ACC112 (cell line): ENCODE data around the gene SMAD7.

Source experiments
- H2AFZ ChIP-seq: fragments of 200-600 bp; sonication (generic); one replicate; pipeline ENCODE4 v1.6.0; 2017; ENCODE audit warnings: antibody characterized with exemption, low read length; ENCODE audit not compliant: unreplicated experiment
- H3K27ac ChIP-seq: fragments of 200-600 bp; sonication (generic); 2 replicates; pipeline ENCODE4 v1.5.1; 2014; ENCODE audit warnings: low read depth, mild to moderate bottlenecking, antibody characterized with exemption, low read length, moderate library complexity
- H3K27me3 ChIP-seq: fragments of 200-600 bp; sonication (generic); 2 replicates; pipeline ENCODE4 v1.6.1; 2014; ENCODE audit warnings: mild to moderate bottlenecking, antibody characterized with exemption, low read length, moderate library complexity, mixed read lengths; ENCODE audit not compliant: insufficient read depth
- H3K36me3 ChIP-seq: fragments of 200-600 bp; sonication (generic); 2 replicates; pipeline ENCODE4 v1.6.1; 2016; ENCODE audit warnings: mild to moderate bottlenecking, antibody characterized with exemption, low read length, moderate library complexity, mixed read lengths; ENCODE audit not compliant: insufficient read depth
- H3K4me1 ChIP-seq: fragments of 200-600 bp; sonication (generic); one replicate; pipeline ENCODE4 v1.6.1; 2016; ENCODE audit warnings: low read length, mixed read lengths; ENCODE audit not compliant: insufficient read depth, unreplicated experiment, control insufficient read depth
- H3K4me3 ChIP-seq: fragments of 200-600 bp; sonication (generic); 2 replicates; pipeline ENCODE4 v1.5.1; 2014; ENCODE audit warnings: mild to moderate bottlenecking, low read depth, low read length
- H3K79me2 ChIP-seq: fragments of 200-600 bp; sonication (generic); one replicate; pipeline ENCODE4 v1.6.0; 2016; ENCODE audit warnings: low read length; ENCODE audit not compliant: control insufficient read depth, unreplicated experiment, insufficient read depth

Gene SMAD7

DNA sequence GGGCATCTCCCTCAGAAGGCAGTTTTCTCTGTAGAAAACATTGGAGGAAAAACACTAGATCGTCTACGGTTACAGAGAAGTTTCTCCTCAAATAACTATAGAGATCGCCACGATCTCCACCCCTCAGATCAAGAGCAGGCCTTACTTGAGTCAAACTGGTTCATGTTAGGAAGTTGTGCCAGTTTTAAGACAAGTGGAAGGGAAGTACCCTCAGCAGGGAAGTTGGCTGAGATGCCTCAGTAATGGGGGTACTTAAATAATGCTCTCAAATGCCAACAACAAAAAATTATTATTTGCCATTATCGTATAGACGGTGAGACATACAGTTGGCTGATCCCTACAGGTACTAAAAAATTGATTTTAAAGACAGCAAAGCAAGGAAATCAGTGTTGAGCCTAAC lies 8.2 kb upstream of the SMAD7 start:
- Histone ChIP-seq H3K27ac (no peak overlapping the region), H3K4me1 (peaks cover 63% of the 10 kb centered on the region), H3K4me3 (no peak overlapping the region)

GRCh38 chr18:48957616-48958015 lies 6.9 kb upstream of the SMAD7 start:
- Histone ChIP-seq H3K4me1 (peaks cover 54% of the 10 kb centered on the region), H3K27me3 (no peaks in the 10 kb centered on the region), H2AFZ (no peak overlapping the region), H3K4me3 (no peak overlapping the region), H3K79me2 (no peaks in the 10 kb centered on the region), H3K36me3 (no peaks in the 10 kb centered on the region), H3K27ac (peak overlapping the region; percentile 88)

More for the DNA sequence above, 8.2 kb upstream of the SMAD7 start:
- no peaks in the 10 kb centered on the region for H3K27me3 ChIP-seq
- no peak overlapping the region for H2AFZ ChIP-seq
- no peaks in the 10 kb centered on the region for H3K36me3 ChIP-seq
- H3K79me2 ChIP-seq = no peaks in the 10 kb centered on the region

GRCh38 chr18:48957136-48957535 lies 6.4 kb upstream of the SMAD7 start:
- Histone ChIP-seq H2AFZ (no peak overlapping the region), H3K4me3 (peak overlapping the region; percentile 16; the same call in 1 of the 2 replicates), H3K79me2 (no peaks in the 10 kb centered on the region), H3K27me3 (no peaks in the 10 kb centered on the region), H3K27ac (peak overlapping the region; percentile 88), H3K36me3 (no peaks in the 10 kb centered on the region), H3K4me1 (peaks cover 53% of the 10 kb centered on the region)

- Histone ChIP-seq H3K79me2 (peaks cover 4% of the 10 kb centered on the region), H3K27ac (peak overlapping the region; percentile 88), H3K4me1 (peaks cover 53% of the 10 kb centered on the region), H3K27me3 (no peaks in the 10 kb centered on the region), H2AFZ (peak overlapping the region; percentile 96), H3K36me3 (no peaks in the 10 kb centered on the region), H3K4me3 (peak overlapping the region; percentile 16; the same call in 1 of the 2 replicates)
These were observed 5.6 kb upstream of the SMAD7 start for GRCh38 chr18:48956356-48956755.

DNA sequence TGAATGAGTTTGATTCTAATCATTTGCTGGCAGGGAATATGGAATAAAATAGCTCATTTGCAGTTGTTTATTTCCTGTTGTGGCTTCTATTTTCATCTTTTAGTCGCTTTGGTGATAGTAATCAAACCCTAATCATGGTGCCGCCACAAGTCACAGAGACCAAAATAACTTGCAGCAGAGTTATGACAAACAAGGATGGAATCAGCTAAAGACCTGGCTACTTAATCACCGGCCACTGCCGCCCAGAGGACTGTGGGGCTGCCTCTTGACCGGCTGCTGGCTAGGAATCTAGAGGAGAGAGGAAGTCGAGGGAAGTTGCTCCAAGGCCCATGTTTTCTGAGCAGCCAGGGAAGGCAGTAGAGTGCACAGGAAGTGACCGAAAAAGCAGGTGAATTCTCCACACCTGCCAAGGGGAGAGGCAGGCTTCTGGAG lies 5.1 kb upstream of the SMAD7 start:
- Histone ChIP-seq H3K79me2 (peaks cover 10% of the 10 kb centered on the region), H3K27me3 (no peaks in the 10 kb centered on the region), H3K4me1 (peaks cover 51% of the 10 kb centered on the region), H3K4me3 (0 out of 2 replicates have a peak overlapping the region, but pooled peaks have one; percentile 6), H2AFZ (peak overlapping the region; percentile 96), H3K36me3 (no peaks in the 10 kb centered on the region), H3K27ac (peak overlapping the region; percentile 88)

GRCh38 chr18:48954886-48955819 lies 4.4 kb upstream of the SMAD7 start:
- Histone ChIP-seq H3K79me2 (peaks cover 16% of the 10 kb centered on the region), H3K4me1 (peaks cover 44% of the 10 kb centered on the region), H3K27me3 (no peaks in the 10 kb centered on the region), H2AFZ (peak overlapping the region; percentile 96), H3K36me3 (no peaks in the 10 kb centered on the region), H3K27ac (peak overlapping the region; percentile 88), H3K4me3 (0 out of 2 replicates have a peak overlapping the region, but pooled peaks have one; percentile 6)

DNA sequence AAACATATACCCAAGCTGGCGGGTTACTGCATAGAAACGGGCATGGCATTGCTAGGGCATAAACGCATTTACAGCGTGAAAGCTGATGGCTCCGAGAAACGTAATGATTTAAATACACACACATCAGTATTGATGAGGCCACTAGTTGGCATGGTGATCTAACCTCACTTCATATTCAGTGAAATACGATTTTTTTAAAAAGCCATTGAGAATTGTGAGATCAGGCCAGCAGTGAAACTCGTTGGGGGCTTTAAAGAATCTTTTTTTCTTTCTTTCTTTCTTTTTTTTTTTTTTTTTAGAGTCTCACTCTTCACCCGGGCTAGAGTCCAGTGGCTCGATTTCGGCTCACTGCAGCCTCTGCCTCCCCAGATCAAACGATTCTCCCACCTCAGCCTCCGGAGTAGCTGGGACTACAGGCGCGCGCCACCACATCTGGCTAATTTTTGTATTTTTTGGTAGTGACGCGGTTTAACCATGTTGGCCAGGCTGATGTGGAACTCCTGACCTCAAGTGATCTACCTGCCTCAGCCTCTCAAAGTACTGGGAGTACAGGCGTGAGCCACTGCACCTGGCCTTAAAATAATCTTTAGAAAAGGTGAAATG lies 2.4 kb upstream of the SMAD7 start:
- H3K4me3 ChIP-seq = peak overlapping the region; percentile 83
- H3K36me3 ChIP-seq = no peaks in the 10 kb centered on the region
- peaks cover 36% of the 10 kb centered on the region for H3K79me2 ChIP-seq
- H2AFZ ChIP-seq = peak overlapping the region; percentile 80
- H3K4me1 ChIP-seq = peaks cover 38% of the 10 kb centered on the region
- peak overlapping the region; percentile 93 for H3K27ac ChIP-seq
- H3K27me3 ChIP-seq = no peaks in the 10 kb centered on the region

GRCh38 chr18:48952287-48953103 lies 1.7 kb upstream of the SMAD7 start:
- no peaks in the 10 kb centered on the region for H3K27me3 ChIP-seq
- H3K4me1 ChIP-seq = peaks cover 33% of the 10 kb centered on the region
- H2AFZ ChIP-seq = peak overlapping the region; percentile 80
- peaks cover 43% of the 10 kb centered on the region for H3K79me2 ChIP-seq
- peak overlapping the region; percentile 93 for H3K27ac ChIP-seq
- no peaks in the 10 kb centered on the region for H3K36me3 ChIP-seq
- H3K4me3 ChIP-seq = peak overlapping the region; percentile 83

- Histone ChIP-seq H3K36me3 (no peaks in the 10 kb centered on the region), H3K79me2 (peaks cover 51% of the 10 kb centered on the region), H3K4me3 (peak overlapping the region; percentile 99), H3K27me3 (no peaks in the 10 kb centered on the region), H2AFZ (peak overlapping the region; percentile 80), H3K27ac (peak overlapping the region; percentile 93), H3K4me1 (peaks cover 25% of the 10 kb centered on the region)
These were observed 902 bp upstream of the SMAD7 start for GRCh38 chr18:48951448-48952286.
